Measurements from ENCODE around the gene CYB5A.

DNA sequence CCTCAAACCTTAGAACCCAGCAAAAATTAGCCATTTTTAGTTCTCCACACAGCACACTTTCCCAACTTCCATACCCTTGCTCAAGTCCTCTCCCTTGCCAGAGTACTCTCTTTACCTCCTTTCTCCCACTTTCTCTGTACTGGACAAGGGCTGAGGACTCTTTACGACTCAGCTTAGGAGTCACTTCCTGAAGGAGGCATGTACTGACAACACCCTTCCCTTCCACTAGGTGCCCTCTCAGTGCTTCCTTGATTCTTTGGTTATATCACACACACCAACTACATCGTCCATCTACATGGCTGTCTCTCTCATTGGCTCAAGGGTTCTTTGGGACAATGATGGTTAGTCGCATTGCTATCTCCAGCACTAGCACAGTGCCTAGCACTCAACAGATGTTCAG lies 18.6 kb upstream of the CYB5A start:
- TF ChIP-seq, protein P1, sequence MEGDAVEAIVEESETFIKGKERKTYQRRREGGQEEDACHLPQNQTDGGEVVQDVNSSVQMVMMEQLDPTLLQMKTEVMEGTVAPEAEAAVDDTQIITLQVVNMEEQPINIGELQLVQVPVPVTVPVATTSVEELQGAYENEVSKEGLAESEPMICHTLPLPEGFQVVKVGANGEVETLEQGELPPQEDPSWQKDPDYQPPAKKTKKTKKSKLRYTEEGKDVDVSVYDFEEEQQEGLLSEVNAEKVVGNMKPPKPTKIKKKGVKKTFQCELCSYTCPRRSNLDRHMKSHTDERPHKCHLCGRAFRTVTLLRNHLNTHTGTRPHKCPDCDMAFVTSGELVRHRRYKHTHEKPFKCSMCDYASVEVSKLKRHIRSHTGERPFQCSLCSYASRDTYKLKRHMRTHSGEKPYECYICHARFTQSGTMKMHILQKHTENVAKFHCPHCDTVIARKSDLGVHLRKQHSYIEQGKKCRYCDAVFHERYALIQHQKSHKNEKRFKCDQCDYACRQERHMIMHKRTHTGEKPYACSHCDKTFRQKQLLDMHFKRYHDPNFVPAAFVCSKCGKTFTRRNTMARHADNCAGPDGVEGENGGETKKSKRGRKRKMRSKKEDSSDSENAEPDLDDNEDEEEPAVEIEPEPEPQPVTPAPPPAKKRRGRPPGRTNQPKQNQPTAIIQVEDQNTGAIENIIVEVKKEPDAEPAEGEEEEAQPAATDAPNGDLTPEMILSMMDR (IDR thresholded peaks at IDR 0.05): peak; percentile 6 to 38 (median 28)
- TF ChIP-seq POLR2AphosphoS5 (IDR thresholded peaks at IDR 0.05) (no peak), POLR2A (IDR thresholded peaks at IDR 0.05) (no peak)

Data from gastroesophageal sphincter (tissue), 3 donors.